ENCODE results near the gene TST. TPM values are rescaled to one million over a fixed set of nuclear protein-coding genes. Genes with fewer than 3 reads are reported as not detected.

The TST gene
- total RNA-seq, 1 donor from 2014 or later: 5.5 TPM

DNA sequence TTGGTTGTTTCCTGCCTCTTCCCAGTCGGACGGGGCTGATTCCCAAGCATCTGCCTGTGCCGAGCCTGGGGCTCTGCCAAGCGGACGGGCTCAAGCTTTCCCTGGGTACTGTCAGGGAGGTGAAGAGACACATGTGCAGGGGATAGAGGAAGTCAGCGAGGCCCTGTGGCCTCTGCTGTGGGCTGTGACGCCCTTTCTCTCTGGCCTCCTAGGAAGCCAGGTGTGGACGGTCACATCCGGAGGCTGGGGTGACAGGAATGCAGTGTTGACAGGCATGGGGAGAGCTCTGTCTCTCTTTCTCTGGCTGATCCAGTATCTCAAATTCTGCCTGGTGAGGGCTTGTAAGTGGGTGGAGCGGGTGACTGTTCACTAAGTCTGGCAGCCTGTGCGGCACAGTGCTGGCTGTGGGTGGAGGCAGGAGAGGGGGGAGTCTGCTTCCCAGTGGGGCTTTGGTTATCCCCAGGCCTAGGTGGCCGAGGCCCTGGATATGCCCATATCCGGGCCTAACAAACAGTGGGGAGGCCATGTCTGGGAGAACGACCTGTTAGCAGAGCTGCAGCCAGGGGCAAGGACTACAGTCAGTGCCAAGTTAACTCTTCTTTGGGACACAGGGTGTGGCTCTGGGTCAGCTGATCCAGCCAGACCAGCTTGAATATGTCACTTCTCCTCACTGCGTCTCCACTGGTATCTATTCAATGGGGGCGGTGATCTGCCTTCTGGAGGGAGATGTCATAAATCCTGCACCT is 34.2 kb upstream of the TST start:
- peak; percentile 51 for DNase-seq

DNA sequence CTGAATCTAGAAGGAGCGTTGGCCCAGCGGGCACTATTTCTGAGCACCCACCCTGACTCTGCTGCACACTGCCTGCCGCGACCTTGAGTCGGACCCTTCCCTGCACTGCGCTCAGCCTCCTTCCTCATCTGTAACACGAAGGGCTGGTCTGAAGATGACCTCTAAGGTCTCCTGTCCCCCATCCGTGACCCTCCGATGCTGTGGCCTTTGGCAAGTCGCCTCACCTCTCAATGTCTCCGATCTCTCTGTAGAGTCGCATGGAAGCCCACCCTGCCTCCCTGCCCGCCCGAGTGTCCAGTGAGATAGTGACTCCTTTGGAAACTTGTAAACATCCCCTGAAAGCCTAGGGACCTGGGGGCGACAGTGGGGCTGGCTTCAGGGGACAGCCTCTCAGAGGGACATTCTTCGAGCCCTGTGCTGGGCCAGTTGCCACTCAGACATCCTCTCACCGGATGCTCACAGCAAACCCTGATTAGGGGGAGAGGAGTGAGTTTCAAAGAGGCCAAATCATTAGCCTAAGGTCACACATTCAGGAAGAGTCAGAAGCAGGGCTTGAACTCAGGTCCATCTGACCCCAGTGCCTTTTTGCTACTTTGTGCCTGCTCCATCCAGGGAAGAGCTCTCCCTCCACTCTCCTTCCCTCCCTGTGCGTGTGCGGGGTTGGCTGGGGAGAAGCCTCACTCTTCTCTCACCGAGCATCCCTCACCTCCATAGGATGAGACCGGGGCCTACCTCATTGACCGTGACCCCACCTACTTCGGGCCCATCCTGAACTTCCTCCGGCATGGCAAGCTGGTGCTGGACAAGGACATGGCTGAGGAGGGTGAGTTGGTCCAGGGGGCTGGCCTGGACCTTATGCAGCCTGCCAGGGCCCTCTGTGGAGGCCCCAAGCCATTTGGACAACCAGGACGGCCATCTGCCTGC is 33.4 kb upstream of the TST start:
- no peak for DNase-seq

DNA sequence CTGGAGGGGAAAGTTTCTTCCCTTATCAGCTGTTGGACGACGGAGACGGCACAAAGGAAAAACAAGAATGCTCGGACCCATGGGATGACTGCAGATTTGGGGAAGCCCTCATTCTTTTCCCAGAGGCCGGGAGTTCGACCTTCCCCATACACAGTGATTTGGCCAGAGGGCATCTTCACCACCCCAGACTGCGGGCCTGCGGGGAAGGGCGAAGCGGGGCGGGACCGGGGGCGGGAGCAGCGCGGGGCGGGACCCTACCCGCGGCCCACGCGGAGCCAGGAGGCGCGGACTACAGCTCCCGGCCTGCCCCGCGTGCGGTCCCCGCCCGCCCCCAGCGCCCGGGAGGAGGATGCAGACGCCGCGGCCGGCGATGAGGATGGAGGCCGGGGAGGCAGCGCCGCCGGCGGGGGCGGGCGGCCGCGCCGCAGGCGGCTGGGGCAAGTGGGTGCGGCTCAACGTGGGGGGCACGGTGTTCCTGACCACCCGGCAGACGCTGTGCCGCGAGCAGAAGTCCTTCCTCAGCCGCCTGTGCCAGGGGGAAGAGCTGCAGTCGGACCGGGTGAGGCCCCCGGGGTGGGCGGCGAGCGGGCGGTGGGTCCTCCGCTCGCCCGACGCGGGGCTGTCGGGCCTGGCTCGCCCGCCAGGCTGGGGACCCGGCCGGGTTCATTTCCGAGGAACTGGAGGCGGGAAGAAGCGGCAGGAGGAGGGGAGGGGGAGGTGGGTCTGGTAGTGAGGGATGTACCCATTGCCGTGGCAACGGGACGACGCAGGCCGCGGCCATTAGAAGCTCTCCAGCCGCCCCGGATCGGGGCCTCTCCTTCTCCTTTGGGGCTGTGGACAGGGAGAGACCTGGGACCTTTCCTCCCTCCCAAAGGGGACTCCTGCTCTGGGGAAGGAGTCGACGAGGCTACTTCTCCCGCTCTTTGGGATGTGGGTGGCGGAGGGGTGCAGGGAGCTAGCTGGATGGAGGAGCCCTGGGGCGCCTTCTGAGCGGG is 32.4 kb upstream of the TST start, which contains the start of gene KCTD17:
Gene KCTD17, plus strand, starts transcription at position 352 of the 995 bp plus-strand sequence. Its CDS starts 19 bp downstream, at position 371.
- DNase-seq: peak; percentile 69

DNA sequence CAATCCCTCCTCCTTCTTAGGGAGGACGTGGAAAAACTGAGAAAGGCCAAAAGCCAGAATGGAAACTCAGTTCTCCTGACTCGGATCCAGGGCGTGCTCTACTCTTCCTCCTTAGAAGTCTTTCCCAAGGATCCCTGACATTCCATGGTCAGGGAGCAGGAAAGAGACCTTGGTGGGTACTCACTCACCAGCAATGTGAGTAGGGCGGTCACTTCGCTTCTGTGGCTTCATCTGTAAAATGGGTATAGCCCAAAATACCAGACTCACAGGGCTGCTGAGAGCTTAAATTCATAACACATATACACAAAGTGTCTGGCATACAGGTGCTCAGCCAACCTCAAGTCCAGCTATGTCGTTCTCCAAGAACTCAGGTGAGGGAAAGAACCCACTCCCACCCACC is 31.7 kb upstream of the TST start:
- no peak for DNase-seq

DNA sequence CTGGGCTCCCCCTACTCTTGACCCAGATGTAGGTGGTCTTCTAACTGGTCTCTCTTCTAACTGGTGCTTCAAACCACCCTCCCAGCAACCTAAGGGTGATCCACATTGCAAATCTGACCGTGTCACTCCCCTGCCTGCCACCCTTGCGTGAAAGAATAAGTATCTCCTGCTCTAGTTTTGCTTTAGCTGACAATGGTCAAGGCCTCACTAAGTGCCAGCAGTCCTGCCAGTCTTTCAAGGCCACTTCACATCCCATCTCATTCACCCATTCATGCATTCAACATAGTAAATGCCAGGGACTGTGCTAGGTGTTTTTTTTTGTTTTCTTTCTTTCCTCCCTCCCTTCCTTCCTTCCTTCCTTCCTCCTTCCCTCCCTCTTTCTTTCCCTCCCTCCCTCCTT is 30.0 kb upstream of the TST start:
- DNase-seq: no peak

DNA sequence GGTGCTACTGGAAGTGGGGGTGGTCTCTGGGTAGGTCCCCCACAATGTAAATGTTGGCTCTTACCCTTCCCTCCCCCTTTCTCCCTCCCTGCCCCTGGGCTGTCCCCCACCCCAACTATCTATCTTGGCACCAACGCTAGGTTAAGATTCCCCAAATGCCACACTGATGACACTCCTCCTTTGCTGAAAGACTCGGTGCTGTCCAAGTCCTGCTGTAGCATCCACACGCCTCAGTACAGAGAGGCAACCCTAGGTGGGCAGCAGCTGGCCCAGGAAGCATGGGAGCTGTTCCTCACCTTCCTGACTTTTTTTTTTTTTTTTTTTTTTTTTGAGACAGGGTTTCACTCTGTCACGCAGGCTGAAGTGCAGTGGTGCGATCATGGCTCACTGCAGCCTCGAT is 28.9 kb upstream of the TST start:
- no peak for DNase-seq

DNA sequence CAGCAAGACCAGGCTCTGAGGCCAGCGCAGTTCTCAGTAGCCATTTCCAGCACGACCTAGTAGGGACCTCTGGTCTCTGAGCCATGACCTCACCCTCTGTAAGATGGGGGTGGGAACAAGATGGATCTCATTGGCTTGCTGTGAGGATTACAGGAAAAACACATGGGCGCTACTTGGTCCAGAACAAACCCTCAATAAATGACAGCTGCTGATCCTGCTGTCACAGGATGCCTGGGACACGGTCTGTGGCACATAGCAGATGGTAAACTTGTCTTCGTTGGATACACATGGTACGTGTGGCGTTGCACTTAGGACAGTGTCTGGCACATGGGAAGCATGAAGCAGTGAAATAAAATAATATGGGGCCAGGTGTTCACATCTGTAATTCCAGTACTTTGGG is 27.8 kb upstream of the TST start:
- no peak for DNase-seq

DNA sequence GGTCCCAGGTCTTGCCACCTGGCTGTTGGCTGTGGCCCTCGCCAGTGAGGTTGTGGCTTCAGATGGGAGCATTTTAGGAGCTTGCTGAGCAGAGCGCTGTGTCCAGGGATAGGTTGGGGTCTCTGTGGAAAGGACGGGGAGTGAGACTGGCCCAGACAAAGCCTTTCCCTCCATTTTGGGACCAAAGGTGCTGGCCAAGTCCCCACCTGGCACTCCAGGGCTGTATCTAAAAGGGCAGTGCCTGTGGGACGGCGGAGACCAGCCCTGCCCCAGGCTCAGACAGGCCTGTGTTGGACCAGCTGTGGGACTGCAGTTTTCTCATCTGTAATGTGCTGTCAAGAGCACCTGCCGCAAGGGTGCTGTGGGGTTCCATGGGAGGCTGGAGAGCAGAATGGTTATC is 27.3 kb upstream of the TST start:
- no peak for DNase-seq

DNA sequence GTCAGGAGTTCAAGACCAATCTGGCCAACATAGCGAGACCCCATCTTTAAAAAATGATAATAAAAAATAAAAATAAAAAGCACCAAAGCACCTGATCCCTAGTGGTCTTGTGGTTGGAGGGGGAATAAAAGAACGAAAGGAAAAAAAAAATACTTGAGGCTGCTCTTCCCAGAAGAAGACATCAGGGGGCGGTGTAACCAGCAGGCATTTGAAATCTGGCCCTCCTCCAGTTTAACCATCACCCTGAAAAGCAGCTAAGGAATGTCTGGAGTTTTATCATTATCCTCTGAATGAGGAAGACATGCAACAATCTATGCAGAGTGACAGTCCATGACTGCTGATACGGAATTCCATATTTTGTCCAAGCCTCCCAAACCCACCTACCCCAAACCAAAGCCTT is 26.7 kb upstream of the TST start:
- no peak for DNase-seq

DNA sequence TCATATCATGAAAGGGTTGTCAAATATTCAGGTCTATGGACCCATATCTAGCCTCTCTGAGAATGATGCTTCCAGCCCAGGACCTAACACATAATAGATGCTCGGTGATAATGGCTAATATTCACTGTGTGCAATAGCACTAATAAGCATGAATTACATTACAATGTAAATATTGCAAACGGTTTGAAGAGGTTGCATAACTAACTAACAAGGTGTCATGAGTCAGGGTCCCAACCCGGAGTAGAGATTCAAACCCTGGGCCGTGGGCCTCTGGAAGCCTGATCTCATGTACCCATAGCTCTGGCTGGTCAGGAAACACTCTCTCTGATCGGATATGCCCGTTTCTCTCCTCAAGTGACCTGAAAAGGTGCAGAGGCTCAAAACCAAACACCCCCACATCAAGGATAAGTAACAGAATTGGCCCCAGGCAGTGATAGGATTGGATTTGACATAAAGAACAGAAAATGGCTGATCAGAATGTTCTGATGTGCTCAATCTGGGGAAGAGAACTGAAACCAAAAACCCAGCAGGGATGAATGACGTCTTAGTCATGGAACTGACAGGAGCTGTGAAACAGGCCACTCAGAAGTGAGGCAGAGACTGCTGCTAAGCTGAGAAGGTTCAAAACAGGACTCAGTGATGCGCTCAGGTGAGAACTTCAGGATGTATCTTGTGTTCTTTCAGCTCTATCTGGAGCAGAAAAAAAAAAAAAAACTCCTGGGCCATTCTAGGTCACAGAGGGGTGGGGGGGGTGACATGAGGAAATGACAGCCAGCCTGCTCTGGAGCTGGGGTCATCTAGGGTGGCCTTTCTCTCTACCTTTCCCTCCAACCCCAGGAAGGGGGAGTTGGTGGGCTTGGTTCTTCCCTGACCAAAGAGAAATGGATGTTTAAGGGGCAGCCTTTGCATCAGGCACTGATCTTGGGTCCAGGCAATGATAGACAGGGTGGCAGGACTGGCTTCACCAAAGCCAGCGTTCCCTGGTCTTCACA is 25.7 kb upstream of the TST start:
- no peak for DNase-seq

DNA sequence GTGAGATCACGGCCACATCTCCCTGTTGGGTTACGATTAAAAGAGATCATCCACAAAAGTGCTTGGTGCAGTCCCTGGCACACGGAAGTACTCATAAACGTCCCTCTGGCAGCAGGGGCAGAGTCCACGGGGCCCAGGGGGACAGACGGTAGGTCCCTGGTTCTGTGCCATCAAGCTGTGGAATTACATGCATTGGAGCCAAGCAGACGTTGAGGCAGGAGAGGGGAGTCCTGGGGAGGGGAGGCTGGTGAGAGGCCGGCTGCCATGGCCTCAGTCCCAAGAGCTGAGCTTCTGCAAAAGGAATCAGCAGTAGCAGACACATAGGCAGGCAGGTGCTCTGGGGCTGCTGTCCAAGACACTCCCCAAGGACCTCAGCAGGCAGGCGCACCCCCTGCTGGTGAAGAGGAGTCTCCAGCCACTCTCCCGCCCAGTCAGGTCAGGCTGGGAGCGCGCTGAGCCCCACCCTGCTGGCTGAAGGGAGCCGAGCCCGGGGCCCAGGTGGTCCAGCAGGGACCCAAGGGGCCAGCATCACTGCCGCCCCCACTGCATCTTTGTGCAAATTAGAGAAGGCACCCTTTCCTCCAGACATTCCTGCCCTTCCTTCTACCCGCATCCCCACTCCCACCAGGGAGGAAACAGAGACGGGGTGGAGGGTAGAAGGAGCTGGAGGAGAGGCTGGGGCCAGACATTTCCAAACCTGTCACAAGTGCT is 24.7 kb upstream of the TST start:
- DNase-seq: no peak

DNA sequence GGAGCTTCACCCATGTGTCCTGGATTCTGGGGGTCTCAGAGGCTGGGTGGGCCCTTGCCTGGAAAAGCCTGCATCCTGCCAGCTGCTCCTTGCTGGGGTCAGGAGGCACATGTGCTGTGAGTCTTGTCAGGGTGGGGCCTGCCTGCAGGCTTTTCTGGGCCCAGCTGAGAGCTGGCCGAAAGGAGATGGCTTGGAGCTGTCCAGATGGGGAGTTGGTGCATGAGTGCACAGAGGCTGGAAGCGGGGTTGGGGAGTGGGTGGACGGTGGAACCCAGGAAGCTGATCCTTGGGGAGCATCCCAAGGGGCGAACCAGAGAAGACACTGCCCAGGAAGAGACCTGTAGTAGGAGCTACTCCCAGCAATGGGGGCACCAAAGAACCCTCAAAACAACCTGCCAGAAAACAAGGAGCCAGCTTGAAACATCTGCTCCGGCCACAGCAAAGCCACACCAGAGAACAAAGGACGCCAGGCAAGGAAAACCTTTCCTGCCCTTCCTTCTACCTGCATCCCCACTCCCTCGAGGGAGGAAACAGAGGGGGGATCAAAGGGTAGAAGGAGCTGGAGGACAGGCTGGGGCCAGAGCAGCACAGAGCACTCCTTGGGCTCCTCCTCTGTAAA is 24.1 kb upstream of the TST start:
- DNase-seq: no peak

DNA sequence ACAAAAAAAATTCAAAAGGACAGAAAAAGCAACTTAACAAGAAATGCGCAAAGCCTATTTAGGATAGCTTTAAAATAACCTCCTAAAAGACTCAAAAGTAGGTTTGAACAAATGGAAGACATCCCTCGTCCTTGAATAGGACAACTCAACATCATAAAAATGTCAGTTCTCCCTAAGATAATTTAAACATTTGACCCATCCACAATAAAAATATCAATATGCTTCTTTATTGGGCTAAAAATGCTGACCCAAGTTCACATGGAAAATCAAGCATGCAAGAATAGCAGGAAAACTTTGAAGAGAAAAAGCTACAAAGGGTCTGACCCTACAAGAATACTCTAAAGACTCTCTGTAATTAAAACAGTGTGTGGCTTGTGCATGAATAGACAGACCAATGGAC is 20.2 kb upstream of the TST start:
- no peak for DNase-seq

DNA sequence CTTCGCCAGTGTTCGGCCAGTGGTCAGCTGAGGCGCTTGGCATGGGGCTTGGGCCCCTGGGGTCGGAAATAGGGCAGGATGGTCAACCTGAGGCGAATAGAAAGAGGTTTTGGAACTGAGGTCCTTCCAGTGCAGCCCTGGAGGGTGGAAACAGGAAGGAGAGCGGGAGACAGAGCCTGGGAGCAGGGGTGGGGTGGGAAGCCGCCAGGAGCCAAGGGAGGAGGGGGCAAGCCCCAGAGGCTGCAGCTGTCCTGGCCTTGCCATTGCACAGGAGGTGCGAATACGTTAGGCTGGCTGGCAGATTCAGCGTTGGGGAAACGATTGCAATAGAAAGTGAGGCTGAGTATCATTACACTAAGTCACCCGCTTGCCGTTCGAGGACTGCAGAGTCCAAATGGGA is 18.4 kb upstream of the TST start:
- no peak for DNase-seq

DNA sequence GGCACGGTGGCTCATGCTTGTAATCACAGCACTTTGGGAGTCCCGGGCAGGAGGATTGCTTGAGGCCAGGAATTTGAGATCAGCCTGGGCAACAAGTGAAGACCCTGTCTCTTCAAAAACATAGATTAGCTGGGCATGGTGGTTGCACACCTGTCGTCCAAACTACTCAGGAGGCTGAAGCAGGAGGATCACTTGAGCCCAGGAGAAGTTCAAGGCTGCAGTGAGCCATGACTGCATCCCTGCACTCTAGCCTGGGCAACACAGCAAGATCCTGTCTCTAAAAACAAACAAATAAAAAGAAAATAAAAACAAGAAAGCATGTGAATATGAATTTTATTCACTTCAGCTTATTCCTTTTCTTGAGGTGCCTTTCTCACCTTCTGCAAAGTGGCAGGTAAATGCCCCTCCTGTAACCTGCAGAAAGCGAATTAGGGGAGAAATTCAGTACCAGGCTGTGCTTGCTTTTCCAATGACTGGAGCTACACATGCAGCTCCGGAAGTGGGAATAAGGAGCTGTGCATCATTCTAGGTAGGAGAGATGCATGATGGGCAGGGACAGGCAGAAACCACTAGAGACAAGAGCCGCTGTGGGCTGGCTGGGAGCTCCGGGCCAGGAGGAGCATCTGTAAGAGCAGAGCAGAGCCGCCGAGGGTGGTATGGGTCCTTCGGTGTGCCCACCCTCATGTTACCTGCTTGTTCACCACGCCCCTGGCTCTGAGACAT is 17.6 kb upstream of the TST start:
- no peak for DNase-seq

DNA sequence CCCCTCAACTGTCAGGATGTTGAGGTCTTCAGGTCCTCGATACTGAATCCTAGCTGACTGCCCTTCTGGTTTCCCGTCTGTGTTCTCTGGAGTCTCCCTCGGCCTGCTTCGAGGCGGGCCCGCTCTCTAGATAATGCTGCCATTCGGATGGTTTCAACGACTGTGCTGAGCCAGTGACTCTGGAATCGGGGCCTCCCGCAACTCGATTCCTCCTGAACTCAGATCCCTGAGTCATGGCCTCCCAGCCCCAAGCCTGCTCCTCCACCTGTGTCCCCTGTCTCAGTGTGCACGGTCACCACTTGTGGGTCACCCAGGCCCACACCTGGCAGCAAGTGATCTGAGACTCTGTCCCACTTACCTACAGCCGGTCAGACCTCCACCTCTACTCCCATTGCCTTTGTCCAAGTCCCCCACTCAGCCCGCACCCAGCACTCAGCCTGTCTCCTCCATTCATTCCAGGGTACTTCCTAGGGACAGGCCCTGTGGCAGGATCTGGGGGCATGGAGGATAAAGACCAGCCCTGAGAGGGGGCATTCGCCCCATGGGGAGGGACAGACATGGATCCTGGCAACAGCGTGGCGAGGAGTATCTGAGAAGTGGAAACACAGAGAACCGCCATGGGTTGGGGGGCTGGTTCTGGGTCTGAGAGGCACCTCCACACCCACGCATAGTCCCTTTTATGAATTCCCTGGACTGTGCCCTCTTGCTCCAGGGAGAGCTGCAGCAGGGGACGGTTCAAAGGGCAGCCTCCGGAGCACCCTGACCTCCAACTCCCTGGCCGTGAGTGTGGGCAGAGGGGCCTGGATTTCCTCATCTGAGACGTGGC is 14.6 kb upstream of the TST start:
- DNase-seq: no peak

DNA sequence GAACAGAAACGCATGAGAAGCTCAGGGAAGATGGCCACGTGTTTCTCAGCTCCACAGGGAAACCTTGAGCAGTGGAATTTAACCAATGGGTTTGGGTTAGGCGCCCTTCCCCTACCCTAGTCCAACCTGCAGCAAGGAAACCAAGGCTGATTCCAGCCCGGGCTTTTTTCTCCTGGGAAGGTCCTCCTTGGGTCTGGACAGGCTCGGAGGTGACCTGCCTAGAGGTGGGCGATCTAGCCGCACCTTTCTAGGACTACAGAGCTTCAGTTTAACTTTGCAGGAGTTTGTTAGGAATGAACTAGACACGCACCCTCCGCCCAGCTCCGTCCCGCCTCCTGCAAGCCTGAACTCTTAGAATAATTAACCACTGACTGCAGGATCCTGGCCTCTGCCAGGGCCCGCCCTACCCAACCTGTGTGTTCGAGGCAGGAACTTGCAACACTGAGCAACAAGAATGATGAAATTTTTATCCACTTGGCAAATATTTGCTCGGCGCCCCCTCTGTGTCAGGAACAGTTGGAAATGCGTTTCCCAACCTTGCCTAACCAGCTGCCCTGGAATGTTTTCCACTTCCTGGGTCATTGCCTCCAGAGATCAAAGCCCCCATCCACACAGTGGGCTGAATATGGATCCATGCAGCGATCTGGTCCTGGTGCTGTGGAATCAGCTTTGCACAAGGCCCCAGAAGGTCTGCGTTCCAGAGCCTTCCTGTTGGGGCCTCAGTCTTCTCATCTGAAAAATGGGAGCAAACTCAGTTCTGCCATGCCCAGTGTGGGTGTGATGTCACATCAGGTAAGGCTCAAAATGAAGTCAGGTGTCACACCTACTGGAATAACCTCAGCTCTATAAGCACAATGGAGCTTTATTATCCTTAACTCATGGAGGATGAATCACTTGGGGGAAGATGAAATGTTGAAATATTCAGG is 13.6 kb upstream of the TST start:
- DNase-seq: no peak
